AG04450 (cell line): Measurements from ENCODE around the gene PCK2. TPM values are rescaled to one million over a fixed set of nuclear protein-coding genes. Genes with fewer than 3 reads are reported as not detected.
A peak's percentile ranks its signal among the peaks of the same experiment; 100 is the strongest.

Experiments used
- CTCF ChIA-PET: fragments of 300-600, 350-600 bp; formaldehyde crosslinking; extraction: SDS; loops from one replicate; lab custom pipeline; 2022; ENCODE audit warnings: antibody characterized with exemption, inconsistent platforms; lab: Charles Lee
- POLR2A ChIA-PET: fragments of 350-600 bp; formaldehyde crosslinking; extraction: SDS; loops from one replicate; lab custom pipeline; 2021; ENCODE audit warnings: antibody characterized with exemption, inconsistent platforms; lab: Yijun Ruan, JAX
- DNase-seq: peaks from one replicate; pipeline ENCODE4 v3.0.0-alpha.2; 2011; ENCODE audit warnings: low read depth, low spot score
- H3K27ac ChIP-seq: one replicate; pipeline ENCODE4 v1.5.1; 2012; ENCODE audit warnings: low read depth, low read length, control low read depth
- H3K27me3 ChIP-seq: one replicate; pipeline ENCODE4 v1.6.0; 2012; ENCODE audit warnings: low read length; ENCODE audit not compliant: control insufficient read depth, insufficient read depth
- H3K4me3 ChIP-seq: 2 replicates; pipeline ENCODE4 v1.5.1; 2011; ENCODE audit warnings: mild to moderate bottlenecking, low read depth, low read length, control low read depth
- H3K9me3 ChIP-seq: 2 replicates; pipeline ENCODE4 v1.5.1; 2012; ENCODE audit warnings: low read length; ENCODE audit not compliant: control insufficient read depth, insufficient read depth
- polyA plus RNA-seq: library from polyadenylated mRNA; depleted of rRNA; stranded (reverse); fragments of >200 nt; gene quantifications from 2 replicates; pipeline ENCODE4 v1.2.3, GENCODE V29; 2011
- TF ChIP-seq, protein P1 (sequence below): IDR thresholded peaks from 2 replicates; pipeline ENCODE4 v1.5.1; 2011; ENCODE audit warnings: low read depth, low read length, control low read depth, inconsistent platforms

PCK2 gene
- polyA plus RNA-seq, 1 experiment = 47.0 TPM

DNA sequence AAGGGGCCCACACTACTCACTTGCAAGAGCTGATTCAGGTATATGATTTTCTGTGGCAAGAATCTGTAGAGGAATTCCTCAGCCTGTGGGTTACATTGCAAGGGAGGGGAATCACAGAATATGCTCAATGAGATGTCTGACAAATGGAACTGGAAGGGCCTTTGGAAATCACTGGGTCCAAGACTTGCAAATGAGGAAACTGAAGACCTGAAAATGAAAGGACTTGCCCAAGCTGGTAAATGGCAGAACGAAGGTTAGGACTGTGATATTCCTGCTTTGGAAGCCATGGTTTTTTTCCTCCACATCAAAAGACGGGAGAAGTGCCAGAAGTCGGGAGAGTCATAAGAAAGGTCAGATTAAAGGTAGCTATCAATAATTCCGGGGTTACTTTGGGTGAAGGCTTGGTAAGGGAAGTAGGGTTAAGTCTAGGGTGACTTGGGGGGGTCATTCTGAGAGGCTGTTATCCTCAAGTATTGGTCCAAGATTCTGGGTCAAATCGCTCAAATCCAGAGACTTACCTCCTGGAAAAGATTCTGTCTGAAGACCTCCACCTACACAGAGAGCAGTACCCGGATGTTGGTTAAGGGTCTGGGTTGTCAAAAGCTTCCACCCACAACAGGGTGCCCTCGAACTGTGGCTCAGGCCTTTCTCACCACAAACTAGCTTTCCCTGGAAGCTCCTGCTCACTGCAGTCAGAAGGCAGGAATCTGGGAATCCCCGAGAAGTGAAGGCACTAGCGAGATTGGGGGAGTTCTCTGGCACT lies 51.8 kb downstream of the PCK2 start:
- POLR2A ChIA-PET = interaction anchor here (0.6 to 2.1 kb wide), 4 partner anchors 13 to 97 kb away, joined by 3 to 17 read pairs (median 6); partner anchors contain the start of genes DCAF11, NRL and TINF2
- TF ChIP-seq, protein P1, sequence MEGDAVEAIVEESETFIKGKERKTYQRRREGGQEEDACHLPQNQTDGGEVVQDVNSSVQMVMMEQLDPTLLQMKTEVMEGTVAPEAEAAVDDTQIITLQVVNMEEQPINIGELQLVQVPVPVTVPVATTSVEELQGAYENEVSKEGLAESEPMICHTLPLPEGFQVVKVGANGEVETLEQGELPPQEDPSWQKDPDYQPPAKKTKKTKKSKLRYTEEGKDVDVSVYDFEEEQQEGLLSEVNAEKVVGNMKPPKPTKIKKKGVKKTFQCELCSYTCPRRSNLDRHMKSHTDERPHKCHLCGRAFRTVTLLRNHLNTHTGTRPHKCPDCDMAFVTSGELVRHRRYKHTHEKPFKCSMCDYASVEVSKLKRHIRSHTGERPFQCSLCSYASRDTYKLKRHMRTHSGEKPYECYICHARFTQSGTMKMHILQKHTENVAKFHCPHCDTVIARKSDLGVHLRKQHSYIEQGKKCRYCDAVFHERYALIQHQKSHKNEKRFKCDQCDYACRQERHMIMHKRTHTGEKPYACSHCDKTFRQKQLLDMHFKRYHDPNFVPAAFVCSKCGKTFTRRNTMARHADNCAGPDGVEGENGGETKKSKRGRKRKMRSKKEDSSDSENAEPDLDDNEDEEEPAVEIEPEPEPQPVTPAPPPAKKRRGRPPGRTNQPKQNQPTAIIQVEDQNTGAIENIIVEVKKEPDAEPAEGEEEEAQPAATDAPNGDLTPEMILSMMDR = no peak

DNA sequence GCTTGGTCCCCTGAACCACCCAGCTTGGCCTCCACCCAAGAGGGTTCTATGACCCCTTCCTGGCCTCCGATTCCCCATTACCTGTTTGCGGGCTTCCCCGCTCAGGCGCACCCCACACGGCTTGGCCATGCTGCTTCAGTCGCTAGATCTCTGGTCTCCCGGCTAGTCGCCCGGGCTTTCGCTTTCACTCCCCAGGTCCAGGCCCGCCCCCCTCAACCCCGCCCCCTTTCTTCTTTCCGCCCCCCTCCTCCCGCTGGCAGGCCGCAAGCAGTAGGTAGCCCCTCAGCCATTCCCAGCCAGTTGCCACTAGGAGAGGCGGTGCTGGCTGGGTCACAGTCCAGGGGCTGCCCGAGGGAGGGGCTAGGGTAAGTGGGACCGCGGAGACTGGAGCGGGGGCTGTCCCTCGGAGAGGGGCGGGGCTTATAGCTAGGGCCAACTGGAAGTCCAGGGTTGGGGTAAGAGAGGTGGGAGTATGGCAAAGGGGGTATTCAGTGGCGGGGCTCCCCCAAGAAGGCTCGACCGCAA lies 52.4 kb downstream of the PCK2 start, which contains the start of gene PSME2:
TSS of gene PSME2 (minus strand) at position 158 of the 525 bp plus-strand sequence. CDS start at position 129, 29 bp downstream.
- TF ChIP-seq, protein P1 = no peak
- ChIA-PET CTCF (interaction anchor here (0.6 to 4.7 kb wide), 7 partner anchors 9 to 1843 kb away, joined by 3 to 54 read pairs (median 4); partner anchors contain the start of genes CIDEB and IRF9), POLR2A (interaction anchor here (0.6 to 2.1 kb wide), 10 partner anchors 9 to 101 kb away, joined by 3 to 17 read pairs (median 4); partner anchors contain the start of genes CHMP4A, DCAF11, IRF9 and NRL)
- peak; percentile 95 for DNase-seq
- Histone ChIP-seq H3K9me3 (peaks cover 3% of the 10 kb centered on the region; the same call in 1 of the 2 replicates), H3K27ac (peak within 1 kb of the TSS; percentile 90), H3K4me3 (peak within 1 kb of the TSS; percentile 72), H3K27me3 (no peaks in the 10 kb centered on the region)

More for the DNA sequence above, 51.8 kb downstream of the PCK2 start:
- peak overlapping the region; percentile 90 for H3K27ac ChIP-seq
- peaks cover 3% of the 10 kb centered on the region; the same call in 1 of the 2 replicates for H3K9me3 ChIP-seq
- CTCF ChIA-PET = interaction anchor here (0.6 to 4.7 kb wide), 8 partner anchors 9 to 1842 kb away, joined by 3 to 54 read pairs (median 4); partner anchors contain the start of genes CIDEB, IRF9 and TINF2
- peak; percentile 20 for DNase-seq
- no peaks in the 10 kb centered on the region for H3K27me3 ChIP-seq
- peak overlapping the region; percentile 72 for H3K4me3 ChIP-seq

DNA sequence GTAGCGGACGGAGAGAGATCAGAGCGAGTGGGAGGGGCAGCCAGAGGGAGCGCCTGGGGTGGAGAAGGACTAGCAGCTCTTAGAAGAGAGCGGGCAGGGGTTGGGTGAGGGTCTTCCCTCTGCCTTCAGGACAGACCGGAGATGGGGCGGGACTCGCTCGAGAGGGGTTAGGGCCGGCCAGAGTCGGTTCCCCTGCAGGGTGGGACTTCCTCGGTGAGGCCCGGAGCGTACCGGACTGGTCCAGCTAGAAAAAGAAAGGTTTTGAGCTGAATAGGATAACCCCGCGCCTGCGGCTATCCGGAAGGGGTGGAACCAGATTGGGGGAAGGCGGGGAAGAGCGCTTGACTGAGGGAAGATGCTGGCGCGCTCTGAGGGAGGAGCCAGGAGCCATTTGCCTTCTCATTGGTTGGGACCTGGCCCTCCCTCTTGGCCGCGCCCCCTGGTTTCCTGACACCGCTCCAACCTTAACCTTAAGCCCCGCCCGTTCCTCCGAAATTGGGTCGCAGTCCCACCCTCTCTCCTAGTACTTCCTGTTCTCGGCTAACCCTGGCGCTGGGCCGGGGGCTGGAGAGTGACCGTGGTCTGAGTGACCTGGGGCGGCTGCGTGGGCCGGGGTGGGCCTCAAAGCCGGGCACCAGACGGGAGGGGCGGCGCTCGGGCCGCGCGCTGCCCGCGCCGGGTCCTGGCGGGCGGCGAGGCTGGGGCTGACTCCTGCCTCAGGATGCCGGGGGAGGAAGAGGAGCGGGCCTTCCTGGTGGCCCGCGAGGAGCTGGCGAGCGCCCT lies 53.1 kb downstream of the PCK2 start, which contains the start of gene RNF31:
TSS of gene RNF31 (plus strand) at position 521 of the 783 bp plus-strand sequence. CDS start at position 722, 201 bp downstream.
- ChIA-PET POLR2A (interaction anchor here (0.6 to 2.1 kb wide), 9 partner anchors 10 to 100 kb away, joined by 3 to 17 read pairs (median 5); partner anchors contain the start of genes CHMP4A, DCAF11, IRF9 and NRL), CTCF (interaction anchor here (0.6 to 4.7 kb wide), 5 partner anchors 13 to 161 kb away, joined by 4 to 54 read pairs (median 5); partner anchors contain the start of genes CIDEB and IRF9)
- TF ChIP-seq, protein P1 = no peak
- Histone ChIP-seq H3K4me3 (peak within 1 kb of the TSS; percentile 72), H3K9me3 (peaks cover 3% of the 10 kb centered on the region; the same call in 1 of the 2 replicates), H3K27me3 (no peaks in the 10 kb centered on the region), H3K27ac (peak within 1 kb of the TSS; percentile 90)
- peak; percentile 95 for DNase-seq

DNA sequence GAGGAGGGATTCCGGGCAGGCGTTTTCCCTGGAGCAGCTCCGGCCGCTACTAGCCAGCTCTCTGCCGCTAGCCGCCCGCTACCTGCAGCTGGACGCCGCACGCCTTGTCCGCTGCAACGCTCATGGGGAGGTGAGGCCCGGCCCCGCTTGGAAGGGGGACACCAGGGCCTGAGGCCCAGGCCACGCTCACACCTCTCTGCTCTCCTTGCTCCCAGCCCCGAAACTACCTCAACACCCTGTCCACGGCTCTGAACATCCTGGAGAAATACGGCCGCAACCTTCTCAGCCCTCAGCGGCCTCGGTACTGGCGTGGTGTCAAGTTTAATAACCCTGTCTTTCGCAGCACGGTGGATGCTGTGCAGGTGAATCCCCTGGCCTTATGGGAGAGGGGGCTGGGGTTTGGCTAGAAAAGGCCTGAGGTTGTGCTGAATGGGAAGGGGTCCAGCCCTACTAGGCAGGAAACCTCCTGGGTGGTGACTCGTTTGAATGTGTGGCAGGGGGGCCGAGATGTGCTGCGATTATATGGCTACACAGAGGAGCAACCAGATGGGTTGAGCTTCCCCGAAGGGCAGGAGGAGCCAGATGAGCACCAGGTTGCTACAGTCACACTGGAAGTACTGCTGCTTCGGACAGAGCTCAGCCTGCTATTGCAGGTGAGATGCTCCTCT lies 53.8 kb downstream of the PCK2 start:
- Histone ChIP-seq H3K27me3 (no peaks in the 10 kb centered on the region), H3K27ac (no peak overlapping the region), H3K4me3 (peak overlapping the region; percentile 72), H3K9me3 (peaks cover 3% of the 10 kb centered on the region; the same call in 1 of the 2 replicates)
- TF ChIP-seq, protein P1 = no peak
- ChIA-PET POLR2A (interaction anchor here (1.5 kb wide), 2 partner anchors 10 to 13 kb away, joined by 7 to 12 read pairs; partner anchors contain the start of gene IRF9), CTCF (interaction anchor here (0.6 to 4.7 kb wide), 4 partner anchors 13 to 149 kb away, joined by 4 to 54 read pairs (median 7); partner anchors contain the start of gene IRF9)
- no peak for DNase-seq
